Endothelial cell of umbilical vein (primary cell): Measurements from ENCODE around the gene DENND1A.
"Not testable (repeated sequence)": the region's sequence is repeated elsewhere in the genome, so short reads cannot be mapped to it uniquely, and the experiment has no call there.

Experiments used
- EZH2 ChIP-seq: IDR thresholded peaks from 2 replicates; pipeline ENCODE4 v1.6.1; 2012; ENCODE audit warnings: borderline replicate concordance, low read depth, mild to moderate bottlenecking, moderate library complexity, low read length, inconsistent platforms; ENCODE audit not compliant: severe bottlenecking
- JUN ChIP-seq: IDR thresholded peaks from 2 replicates; pipeline ENCODE4 v1.6.1; 2011; ENCODE audit warnings: borderline replicate concordance, low read depth; ENCODE audit not compliant: insufficient read length, insufficient read depth
- MYC ChIP-seq: IDR thresholded peaks from one replicate; pipeline ENCODE4 v1.6.1; 2011; ENCODE audit warnings: mild to moderate bottlenecking, low read depth, low read length
- POLR2A ChIP-seq: IDR thresholded peaks from 2 replicates; pipeline ENCODE4 v1.6.1; 2012; ENCODE audit warnings: low read depth, mild to moderate bottlenecking, control low read depth, low read length
- POLR2AphosphoS5 ChIP-seq: IDR thresholded peaks from 2 replicates; pipeline ENCODE4 v1.6.1; 2012; ENCODE audit warnings: low read depth, mild to moderate bottlenecking, control low read depth, low read length, moderate library complexity; ENCODE audit not compliant: insufficient read depth
- TF ChIP-seq, protein P1 (sequence below), 2 donors: IDR thresholded peaks; 1 replicate in 1 of 2; 2 replicates in 1 of 2; pipeline ENCODE4 v1.5.1; 2011; ENCODE audit warnings: low read length in 2 of 2, mild to moderate bottlenecking in 2 of 2, moderate library complexity in 2 of 2, control low read depth in 1 of 2, inconsistent platforms in 1 of 2, low read depth in 1 of 2; ENCODE audit not compliant: insufficient read depth in 1 of 2; ENCODE audit errors: extremely low read depth in 1 of 2
- TF ChIP-seq, protein P2 (sequence below): IDR thresholded peaks from 2 replicates; pipeline ENCODE4 v1.6.1; 2011; ENCODE audit not compliant: insufficient read depth, insufficient read length

DNA sequence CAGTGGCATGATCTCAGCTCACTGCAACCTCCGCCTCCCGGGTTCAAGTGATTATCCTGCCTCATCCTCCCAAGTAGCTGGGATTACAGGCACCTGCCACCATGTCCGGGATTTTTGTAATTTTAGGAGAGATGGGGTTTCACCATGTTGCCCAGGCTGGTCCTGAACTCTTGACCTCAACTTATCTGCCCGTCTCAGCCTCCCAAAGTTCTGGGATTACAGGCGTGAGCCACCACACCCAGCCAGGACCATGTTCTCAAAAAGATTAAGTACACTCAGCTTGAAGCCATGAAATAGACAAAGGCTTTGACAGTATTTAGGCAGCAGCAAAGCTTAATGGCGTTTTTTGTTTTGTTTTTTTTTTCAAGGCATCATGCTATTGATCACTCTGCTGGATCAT lies 44.1 kb downstream of the DENND1A start:
- TF ChIP-seq, protein P1, sequence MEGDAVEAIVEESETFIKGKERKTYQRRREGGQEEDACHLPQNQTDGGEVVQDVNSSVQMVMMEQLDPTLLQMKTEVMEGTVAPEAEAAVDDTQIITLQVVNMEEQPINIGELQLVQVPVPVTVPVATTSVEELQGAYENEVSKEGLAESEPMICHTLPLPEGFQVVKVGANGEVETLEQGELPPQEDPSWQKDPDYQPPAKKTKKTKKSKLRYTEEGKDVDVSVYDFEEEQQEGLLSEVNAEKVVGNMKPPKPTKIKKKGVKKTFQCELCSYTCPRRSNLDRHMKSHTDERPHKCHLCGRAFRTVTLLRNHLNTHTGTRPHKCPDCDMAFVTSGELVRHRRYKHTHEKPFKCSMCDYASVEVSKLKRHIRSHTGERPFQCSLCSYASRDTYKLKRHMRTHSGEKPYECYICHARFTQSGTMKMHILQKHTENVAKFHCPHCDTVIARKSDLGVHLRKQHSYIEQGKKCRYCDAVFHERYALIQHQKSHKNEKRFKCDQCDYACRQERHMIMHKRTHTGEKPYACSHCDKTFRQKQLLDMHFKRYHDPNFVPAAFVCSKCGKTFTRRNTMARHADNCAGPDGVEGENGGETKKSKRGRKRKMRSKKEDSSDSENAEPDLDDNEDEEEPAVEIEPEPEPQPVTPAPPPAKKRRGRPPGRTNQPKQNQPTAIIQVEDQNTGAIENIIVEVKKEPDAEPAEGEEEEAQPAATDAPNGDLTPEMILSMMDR (IDR thresholded peaks at IDR 0.05; ENCODE audit: extremely low read depth in 1 of 2, insufficient read depth in 1 of 2, low read depth in 1 of 2, low read length in 2 of 2) = not testable (repeated sequence)
- not testable (repeated sequence) for TF ChIP-seq JUN, POLR2A, MYC, POLR2AphosphoS5, EZH2
- TF ChIP-seq, protein P2, sequence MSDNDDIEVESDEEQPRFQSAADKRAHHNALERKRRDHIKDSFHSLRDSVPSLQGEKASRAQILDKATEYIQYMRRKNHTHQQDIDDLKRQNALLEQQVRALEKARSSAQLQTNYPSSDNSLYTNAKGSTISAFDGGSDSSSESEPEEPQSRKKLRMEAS = not testable (repeated sequence)
